NB4 (cell line): ENCODE data around the gene SYCE3.

Experiments used
- CTCF ChIP-seq: IDR thresholded peaks from one replicate; pipeline ENCODE4 v1.5.1; 2012; ENCODE audit warnings: low read depth, low read length
- MAX ChIP-seq: IDR thresholded peaks from 2 replicates; pipeline ENCODE4 v1.6.1; 2011; ENCODE audit warnings: low read depth, low read length
- MYC ChIP-seq: IDR thresholded peaks from 2 replicates; pipeline ENCODE4 v1.6.1; 2011; ENCODE audit warnings: low read depth, low read length
- POLR2A ChIP-seq: IDR thresholded peaks from 2 replicates; pipeline ENCODE4 v1.6.1; 2011; ENCODE audit warnings: mild to moderate bottlenecking; ENCODE audit not compliant: insufficient read length; ENCODE audit errors: extremely low read depth

GRCh38 chr22:50581950-50582492, 19.3 kb upstream of the SYCE3 start:
- TF ChIP-seq CTCF (no peak), POLR2A (no peak), MYC (no peak), MAX (no peak)
